Esophagus (tissue), 2 donors: Measurements from ENCODE around the gene MRPS25. TPM values are rescaled to one million over a fixed set of nuclear protein-coding genes. Genes with fewer than 3 reads are reported as not detected.

Experiments used
- H3K27ac ChIP-seq, 2 donors: one replicate each; pipeline ENCODE4 v1.5.1; 2013; ENCODE audit warnings: low read depth in 2 of 2, mild to moderate bottlenecking in 2 of 2, inconsistent platforms in 1 of 2, low read length in 1 of 2, moderate library complexity in 1 of 2
- H3K27me3 ChIP-seq, 2 donors: one replicate each; pipeline ENCODE4 v1.6.1; 2013; ENCODE audit warnings: low read length in 2 of 2, control low read depth in 1 of 2, mild to moderate bottlenecking in 1 of 2; ENCODE audit not compliant: insufficient read depth in 2 of 2, control insufficient read depth in 1 of 2
- H3K36me3 ChIP-seq, 2 donors: one replicate each; pipeline ENCODE4 v1.6.1; 2013; ENCODE audit warnings: low read length in 1 of 2; ENCODE audit not compliant: control insufficient read depth in 2 of 2, insufficient read depth in 2 of 2
- H3K4me1 ChIP-seq, 2 donors: one replicate each; pipeline ENCODE4 v1.6.1; 2013; ENCODE audit warnings: low read length in 1 of 2; ENCODE audit not compliant: control insufficient read depth in 2 of 2, insufficient read depth in 2 of 2
- H3K4me3 ChIP-seq, 2 donors: one replicate each; pipeline ENCODE4 v1.5.1; 2013; ENCODE audit warnings: low read length in 2 of 2, mild to moderate bottlenecking in 2 of 2, low read depth in 1 of 2, moderate library complexity in 1 of 2
- H3K9me3 ChIP-seq, 2 donors: one replicate each; pipeline ENCODE4 v1.6.1; 2013; ENCODE audit warnings: mild to moderate bottlenecking in 2 of 2, low read depth in 1 of 2, low read length in 1 of 2, moderate library complexity in 1 of 2; ENCODE audit not compliant: control insufficient read depth in 2 of 2, insufficient read depth in 1 of 2
- WGBS, 2 donors: extraction: QIAGEN DNeasy Blood & Tissue Kit; methylation state at CpG; one replicate each; pipeline ENCODE4 v1.1.7; 2013; 5-methylcytosine and 5-hydroxymethylcytosine counted together
- polyA plus RNA-seq, 2 donors: library from polyadenylated mRNA; stranded (reverse); fragments of 200-250 nt; gene quantifications; one replicate each; pipeline ENCODE4 v1.2.3, GENCODE V29; 2013
- donor health status: healthy with polysubstance abuse.
- donor health status: Bipolar disorder and iron deficiency.

MRPS25 gene
- polyA plus RNA-seq, 2 donors: 41.3 to 43.4 TPM

GRCh38 chr3:15050405-15051092 lies 14.6 kb downstream of the MRPS25 start:
- H3K27ac ChIP-seq: no peak overlapping the region
- H3K36me3 ChIP-seq: peaks cover 13 to 30% of the 10 kb centered on the region in 2 donors
- H3K27me3 ChIP-seq: no peaks in the 10 kb centered on the region
- no peaks in the 10 kb centered on the region for H3K9me3 ChIP-seq
- no peak overlapping the region for H3K4me3 ChIP-seq
- 69 to 85% methylated on average over 3 of the region's 3 CpGs for WGBS, 2 donors
- no peaks in the 10 kb centered on the region for H3K4me1 ChIP-seq

GRCh38 chr3:15049584-15049983 lies 15.5 kb downstream of the MRPS25 start:
- no peaks in the 10 kb centered on the region for H3K4me1 ChIP-seq
- no peaks in the 10 kb centered on the region for H3K9me3 ChIP-seq
- 90 to 91% methylated on average over 2 of the region's 2 CpGs for WGBS, 2 donors
- H3K4me3 ChIP-seq: no peak overlapping the region
- H3K27me3 ChIP-seq: no peaks in the 10 kb centered on the region
- H3K36me3 ChIP-seq: peaks cover 23 to 34% of the 10 kb centered on the region in 2 donors
- H3K27ac ChIP-seq: no peak overlapping the region

GRCh38 chr3:15045667-15046066 lies 19.4 kb downstream of the MRPS25 start:
- 74 to 80% methylated on average over 1 of the region's 1 CpG for WGBS, 2 donors
- no peak overlapping the region for H3K27ac ChIP-seq
- H3K36me3 ChIP-seq: peaks cover 29 to 38% of the 10 kb centered on the region in 2 donors
- H3K9me3 ChIP-seq: no peaks in the 10 kb centered on the region
- H3K4me1 ChIP-seq: no peaks in the 10 kb centered on the region
- H3K4me3 ChIP-seq: no peak overlapping the region
- H3K27me3 ChIP-seq: no peaks in the 10 kb centered on the region

GRCh38 chr3:15044326-15044725 lies 20.8 kb downstream of the MRPS25 start:
- WGBS, 2 donors: 76 to 82% methylated on average over 7 of the region's 7 CpGs
- no peak overlapping the region for H3K4me3 ChIP-seq
- H3K9me3 ChIP-seq: no peaks in the 10 kb centered on the region
- peaks cover 24 to 35% of the 10 kb centered on the region in 2 donors for H3K36me3 ChIP-seq
- H3K27me3 ChIP-seq: no peaks in the 10 kb centered on the region
- H3K4me1 ChIP-seq: no peaks in the 10 kb centered on the region
- H3K27ac ChIP-seq: no peak overlapping the region

- no peaks in the 10 kb centered on the region for H3K27me3 ChIP-seq
- H3K4me3 ChIP-seq: no peak overlapping the region
- H3K9me3 ChIP-seq: no peaks in the 10 kb centered on the region
Observed at GRCh38 chr3:15043408-15044171, 21.5 kb downstream of the MRPS25 start.

GRCh38 chr3:15042936-15043335 lies 22.2 kb downstream of the MRPS25 start:
- Histone ChIP-seq H3K27me3 (no peaks in the 10 kb centered on the region), H3K4me3 (no peak overlapping the region), H3K36me3 (peaks cover 23 to 43% of the 10 kb centered on the region in 2 donors), H3K9me3 (no peaks in the 10 kb centered on the region), H3K4me1 (no peaks in the 10 kb centered on the region), H3K27ac (peak overlapping the region in 1 of 2 donors; percentile 7)
- 68 to 70% methylated on average over 3 of the region's 3 CpGs for WGBS, 2 donors

More at GRCh38 chr3:15043408-15044171, 21.5 kb downstream of the MRPS25 start:
- no peaks in the 10 kb centered on the region for H3K4me1 ChIP-seq
- 82 to 85% methylated on average over 11 of the region's 11 CpGs for WGBS, 2 donors
- no peak overlapping the region for H3K27ac ChIP-seq
- peaks cover 22 to 40% of the 10 kb centered on the region in 2 donors for H3K36me3 ChIP-seq

GRCh38 chr3:15041950-15042349 lies 23.2 kb downstream of the MRPS25 start:
- Histone ChIP-seq H3K36me3 (peaks cover 20 to 41% of the 10 kb centered on the region in 2 donors), H3K4me1 (no peaks in the 10 kb centered on the region), H3K27me3 (no peaks in the 10 kb centered on the region), H3K9me3 (no peaks in the 10 kb centered on the region), H3K27ac (no peak overlapping the region), H3K4me3 (no peak overlapping the region)
- WGBS, 2 donors: 71 to 73% methylated on average over 3 of the region's 3 CpGs

GRCh38 chr3:15040844-15041243 lies 24.3 kb downstream of the MRPS25 start:
- Histone ChIP-seq H3K36me3 (peaks cover 20 to 39% of the 10 kb centered on the region in 2 donors), H3K4me1 (no peaks in the 10 kb centered on the region), H3K9me3 (no peaks in the 10 kb centered on the region), H3K4me3 (no peak overlapping the region), H3K27ac (no peak overlapping the region), H3K27me3 (no peaks in the 10 kb centered on the region)
- 74 to 76% methylated on average over 3 of the region's 3 CpGs for WGBS, 2 donors

GRCh38 chr3:15038306-15038705 lies 26.8 kb downstream of the MRPS25 start:
- Histone ChIP-seq H3K4me3 (no peak overlapping the region), H3K36me3 (peaks cover 23 to 24% of the 10 kb centered on the region in 2 donors), H3K27me3 (no peaks in the 10 kb centered on the region), H3K9me3 (no peaks in the 10 kb centered on the region), H3K27ac (no peak overlapping the region), H3K4me1 (no peaks in the 10 kb centered on the region)
- WGBS, 2 donors: 85 to 91% methylated on average over 6 of the region's 6 CpGs
